Vagina (tissue), 2 donors: ENCODE results near the gene ETHE1.

Experiments
- CTCF ChIP-seq, 3 experiments: fragments of 450-650 bp in 2 of 3; fragments of 200-600 bp in 1 of 3; sonication (generic) in 1 of 3; IDR thresholded peaks; one replicate each; pipeline ENCODE4 v1.5.1; 2017 to 2019; ENCODE audit warnings: antibody characterized with exemption in 3 of 3, mild to moderate bottlenecking in 2 of 3, moderate library complexity in 2 of 3
- POLR2A ChIP-seq, 2 donors: fragments of 450-650 bp; IDR thresholded peaks; one replicate each; pipeline ENCODE4 v1.6.1; 2017; ENCODE audit warnings: antibody characterized with exemption in 2 of 2, mild to moderate bottlenecking in 2 of 2, moderate library complexity in 2 of 2
- POLR2AphosphoS5 ChIP-seq, 2 donors: sonication (generic); formaldehyde crosslinking; IDR thresholded peaks; one replicate each; pipeline ENCODE4 v1.9.0; 2017; ENCODE audit warnings: antibody characterized with exemption in 2 of 2, mild to moderate bottlenecking in 2 of 2, low read depth in 1 of 2; ENCODE audit not compliant: insufficient read depth in 1 of 2

GRCh38 chr19:43569657-43570056 lies 42.7 kb upstream of the ETHE1 start:
- TF ChIP-seq POLR2A (IDR thresholded peaks at IDR 0.05) (no peak), POLR2AphosphoS5 (IDR thresholded peaks at IDR 0.05; ENCODE audit: insufficient read depth in 1 of 2, low read depth in 1 of 2) (no peak), CTCF (IDR thresholded peaks at IDR 0.05) (no peak)
